Gastroesophageal sphincter (tissue), 3 donors: ENCODE data around the gene PCNX4.

Source experiments
- CTCF ChIP-seq, 4 experiments: fragments of 200-600 bp in 2 of 4; fragments of 450-650 bp in 2 of 4; sonication (generic) in 1 of 4; IDR thresholded peaks; one replicate each; pipeline ENCODE4 v1.5.1; 2017 to 2019; ENCODE audit warnings: antibody characterized with exemption in 4 of 4, mild to moderate bottlenecking in 2 of 4, moderate library complexity in 2 of 4
- EP300 ChIP-seq: sonication (generic); formaldehyde crosslinking; IDR thresholded peaks from one replicate; pipeline ENCODE4 v1.6.1; 2017; ENCODE audit warnings: antibody characterized with exemption, mild to moderate bottlenecking
- POLR2A ChIP-seq, 2 donors: fragments of 450-650 bp; IDR thresholded peaks; one replicate each; pipeline ENCODE4 v1.6.1; 2017; ENCODE audit warnings: antibody characterized with exemption in 2 of 2, mild to moderate bottlenecking in 2 of 2, moderate library complexity in 1 of 2

GRCh38 chr14:60174352-60175254 lies 82.9 kb downstream of the PCNX4 start:
- TF ChIP-seq POLR2A (IDR thresholded peaks at IDR 0.05) = no peak
- TF ChIP-seq EP300 = no peak
- TF ChIP-seq CTCF (IDR thresholded peaks at IDR 0.05) = no peak
